Neural progenitor cell (in vitro differentiated cells): ENCODE results near the gene AHR. TPM values are rescaled to one million over a fixed set of nuclear protein-coding genes. Genes with fewer than 3 reads are reported as not detected.

ENCODE experiments used
- DNase-seq: peaks from one replicate; pipeline ENCODE4 v3.0.0-alpha.2; 2016; ENCODE audit warnings: low spot score
- H2AFZ ChIP-seq: fragments of 200-600 bp; sonication (generic); replicated peaks from 2 replicates; pipeline ENCODE4 v1.6.1; 2016; ENCODE audit warnings: antibody characterized with exemption
- H3F3A ChIP-seq: fragments of 200-600 bp; sonication (generic); 2 replicates; pipeline ENCODE4 v1.6.1; 2016; ENCODE audit warnings: antibody characterized with exemption, low read depth
- H3K27ac ChIP-seq: fragments of 200-600 bp; sonication (generic); 2 replicates; pipeline ENCODE4 v1.5.1; 2016; ENCODE audit warnings: mild to moderate bottlenecking
- H3K27me3 ChIP-seq: fragments of 200-600 bp; sonication (generic); 2 replicates; pipeline ENCODE4 v1.6.1; 2016; ENCODE audit warnings: mild to moderate bottlenecking, moderate library complexity
- H3K36me3 ChIP-seq: fragments of 200-600 bp; sonication (generic); 2 replicates; pipeline ENCODE4 v1.5.1; 2016
- H3K4me1 ChIP-seq: fragments of 200-600 bp; sonication (generic); 2 replicates; pipeline ENCODE4 v1.6.1; 2016; ENCODE audit warnings: mixed run types
- H3K4me2 ChIP-seq: fragments of 200-600 bp; sonication (generic); 2 replicates; pipeline ENCODE4 v1.6.1; 2016
- H3K4me3 ChIP-seq: fragments of 200-600 bp; sonication (generic); 2 replicates; pipeline ENCODE4 v1.5.1; 2016
- H3K79me2 ChIP-seq: fragments of 200-600 bp; sonication (generic); 2 replicates; pipeline ENCODE4 v1.6.1; 2016; ENCODE audit warnings: low read depth
- H3K9ac ChIP-seq: fragments of 200-600 bp; sonication (generic); 2 replicates; pipeline ENCODE4 v1.6.1; 2016
- H3K9me3 ChIP-seq: fragments of 200-600 bp; sonication (generic); 2 replicates; pipeline ENCODE4 v1.5.1; 2016; ENCODE audit warnings: low read depth
- H4K20me1 ChIP-seq: fragments of 200-600 bp; sonication (generic); 2 replicates; pipeline ENCODE4 v1.6.1; 2016; ENCODE audit warnings: low read depth
- H3K27ac Mint-ChIP-seq: 3 replicates; pipeline ENCODE4 v1.8.0; 2021; ENCODE audit warnings: mixed read lengths
- H3K27me3 Mint-ChIP-seq: 2 replicates; pipeline ENCODE4 v1.8.0; 2022; ENCODE audit warnings: low read depth, mild to moderate bottlenecking, inconsistent platforms, moderate library complexity, mixed read lengths; ENCODE audit not compliant: insufficient read depth
- H3K36me3 Mint-ChIP-seq: 3 replicates; pipeline ENCODE4 v1.8.0; 2021; ENCODE audit warnings: mixed read lengths
- H3K4me1 Mint-ChIP-seq: 3 replicates; pipeline ENCODE4 v1.8.0; 2021; ENCODE audit warnings: mixed read lengths
- H3K4me3 Mint-ChIP-seq: 3 replicates; pipeline ENCODE4 v1.8.0; 2021; ENCODE audit warnings: mild to moderate bottlenecking, moderate library complexity, mixed read lengths
- H3K9me3 Mint-ChIP-seq: 3 replicates; pipeline ENCODE4 v1.8.0; 2020; ENCODE audit warnings: mixed read lengths
- EZH2 ChIP-seq: fragments of 200-600 bp; sonication (generic); IDR thresholded peaks from 2 replicates; pipeline ENCODE4 v1.6.1; 2017; ENCODE audit warnings: antibody characterized with exemption, mild to moderate bottlenecking, moderate library complexity
- EZH2phosphoT487 ChIP-seq: fragments of 200-600 bp; sonication (generic); IDR thresholded peaks from 2 replicates; pipeline ENCODE4 v1.6.1; 2017; ENCODE audit warnings: antibody characterized with exemption
- total RNA-seq: library from RNA; depleted of rRNA; stranded (reverse); fragments of >200 nt; gene quantifications from 2 replicates; pipeline ENCODE4 v1.2.3, GENCODE V29; 2015; ENCODE audit warnings: low replicate concordance
- TF ChIP-seq, protein P1 (sequence below): fragments of 200-600 bp; sonication (generic); IDR thresholded peaks from 2 replicates; pipeline ENCODE4 v1.5.1; 2017; ENCODE audit warnings: antibody characterized with exemption, mild to moderate bottlenecking

The AHR gene
- total RNA-seq, 1 donor from 2014 or later, result 5.7 TPM

DNA sequence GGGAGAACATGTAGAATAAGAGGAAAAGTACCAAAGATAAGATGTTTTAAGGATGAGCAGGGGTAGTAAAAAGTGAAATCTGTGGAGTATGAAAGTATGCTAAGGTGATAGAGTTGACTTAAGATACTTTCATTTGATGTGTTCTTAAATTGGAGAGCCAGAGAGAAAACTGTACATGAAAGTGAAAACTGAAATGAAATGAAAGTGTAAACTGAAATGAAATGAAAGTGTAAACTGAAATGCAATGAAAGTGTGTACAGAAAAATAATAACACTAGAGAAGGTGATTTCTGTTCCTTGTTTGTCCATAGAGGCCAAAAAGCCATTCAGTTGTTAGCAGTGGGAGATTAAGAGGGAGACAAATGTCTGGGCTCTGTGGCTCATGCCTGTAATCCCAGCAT is 17.5 kb downstream of the AHR start:
- no peak for DNase-seq
- TF ChIP-seq EZH2phosphoT487 (no peak), EZH2 (no peak)
- TF ChIP-seq, protein P1, sequence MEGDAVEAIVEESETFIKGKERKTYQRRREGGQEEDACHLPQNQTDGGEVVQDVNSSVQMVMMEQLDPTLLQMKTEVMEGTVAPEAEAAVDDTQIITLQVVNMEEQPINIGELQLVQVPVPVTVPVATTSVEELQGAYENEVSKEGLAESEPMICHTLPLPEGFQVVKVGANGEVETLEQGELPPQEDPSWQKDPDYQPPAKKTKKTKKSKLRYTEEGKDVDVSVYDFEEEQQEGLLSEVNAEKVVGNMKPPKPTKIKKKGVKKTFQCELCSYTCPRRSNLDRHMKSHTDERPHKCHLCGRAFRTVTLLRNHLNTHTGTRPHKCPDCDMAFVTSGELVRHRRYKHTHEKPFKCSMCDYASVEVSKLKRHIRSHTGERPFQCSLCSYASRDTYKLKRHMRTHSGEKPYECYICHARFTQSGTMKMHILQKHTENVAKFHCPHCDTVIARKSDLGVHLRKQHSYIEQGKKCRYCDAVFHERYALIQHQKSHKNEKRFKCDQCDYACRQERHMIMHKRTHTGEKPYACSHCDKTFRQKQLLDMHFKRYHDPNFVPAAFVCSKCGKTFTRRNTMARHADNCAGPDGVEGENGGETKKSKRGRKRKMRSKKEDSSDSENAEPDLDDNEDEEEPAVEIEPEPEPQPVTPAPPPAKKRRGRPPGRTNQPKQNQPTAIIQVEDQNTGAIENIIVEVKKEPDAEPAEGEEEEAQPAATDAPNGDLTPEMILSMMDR, result no peak
- Histone ChIP-seq H3K9me3 (no peaks in the 10 kb centered on the region), H3K4me2 (no peak overlapping the region), H3K4me3 (no peak overlapping the region), H3K27ac (no peak overlapping the region), H3K36me3 (no peaks in the 10 kb centered on the region), H3K4me1 (peaks cover 20% of the 10 kb centered on the region), H3F3A (no peaks in the 10 kb centered on the region), H3K9ac (no peak overlapping the region), H4K20me1 (no peaks in the 10 kb centered on the region), H3K79me2 (no peaks in the 10 kb centered on the region), H2AFZ (no peak overlapping the region), H3K27me3 (no peaks in the 10 kb centered on the region)
- no peak overlapping the region for H3K27ac Mint-ChIP-seq
- no peaks in the 10 kb centered on the region for H3K27me3 Mint-ChIP-seq
- H3K9me3 Mint-ChIP-seq, result no peaks in the 10 kb centered on the region
- no peak overlapping the region for H3K4me3 Mint-ChIP-seq
- peaks cover 2% of the 10 kb centered on the region for H3K36me3 Mint-ChIP-seq
- peaks cover 11% of the 10 kb centered on the region for H3K4me1 Mint-ChIP-seq

DNA sequence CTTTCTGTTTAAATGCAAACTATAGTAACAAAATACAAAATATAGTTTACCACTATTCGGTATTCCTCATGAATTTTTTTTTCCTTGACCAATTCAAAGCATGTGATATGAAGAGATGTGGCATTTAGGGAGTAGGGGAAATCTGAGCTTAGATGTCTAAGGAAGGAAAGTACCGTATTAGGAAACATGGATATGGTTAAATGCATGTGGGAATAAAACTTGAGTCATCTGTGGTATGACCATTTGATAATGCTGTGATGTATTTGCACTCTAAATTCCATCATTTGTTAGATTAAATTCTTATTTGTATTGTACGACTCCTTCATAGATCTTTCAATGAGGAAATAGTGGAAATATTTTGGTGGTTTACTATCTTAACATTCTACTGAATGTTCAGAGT is 19.7 kb downstream of the AHR start:
- no peak for DNase-seq
- H4K20me1 ChIP-seq, result no peaks in the 10 kb centered on the region
- Mint-ChIP-seq H3K4me1 (peaks cover 3% of the 10 kb centered on the region), H3K27me3 (no peaks in the 10 kb centered on the region), H3K27ac (no peak overlapping the region), H3K9me3 (no peaks in the 10 kb centered on the region), H3K4me3 (no peak overlapping the region), H3K36me3 (peaks cover 2% of the 10 kb centered on the region)
- no peaks in the 10 kb centered on the region for H3K79me2 ChIP-seq
- no peak overlapping the region for H2AFZ ChIP-seq
- H3K9me3 ChIP-seq, result no peaks in the 10 kb centered on the region
- no peak overlapping the region for H3K4me3 ChIP-seq
- H3K27me3 ChIP-seq, result no peaks in the 10 kb centered on the region
- H3K9ac ChIP-seq, result no peak overlapping the region
- no peak overlapping the region for H3K4me2 ChIP-seq
- no peaks in the 10 kb centered on the region for H3K36me3 ChIP-seq
- no peak for TF ChIP-seq EZH2phosphoT487
- TF ChIP-seq, protein P1, result no peak
- TF ChIP-seq EZH2, result no peak
- no peaks in the 10 kb centered on the region for H3F3A ChIP-seq
- no peak overlapping the region for H3K27ac ChIP-seq
- peaks cover 15% of the 10 kb centered on the region for H3K4me1 ChIP-seq

DNA sequence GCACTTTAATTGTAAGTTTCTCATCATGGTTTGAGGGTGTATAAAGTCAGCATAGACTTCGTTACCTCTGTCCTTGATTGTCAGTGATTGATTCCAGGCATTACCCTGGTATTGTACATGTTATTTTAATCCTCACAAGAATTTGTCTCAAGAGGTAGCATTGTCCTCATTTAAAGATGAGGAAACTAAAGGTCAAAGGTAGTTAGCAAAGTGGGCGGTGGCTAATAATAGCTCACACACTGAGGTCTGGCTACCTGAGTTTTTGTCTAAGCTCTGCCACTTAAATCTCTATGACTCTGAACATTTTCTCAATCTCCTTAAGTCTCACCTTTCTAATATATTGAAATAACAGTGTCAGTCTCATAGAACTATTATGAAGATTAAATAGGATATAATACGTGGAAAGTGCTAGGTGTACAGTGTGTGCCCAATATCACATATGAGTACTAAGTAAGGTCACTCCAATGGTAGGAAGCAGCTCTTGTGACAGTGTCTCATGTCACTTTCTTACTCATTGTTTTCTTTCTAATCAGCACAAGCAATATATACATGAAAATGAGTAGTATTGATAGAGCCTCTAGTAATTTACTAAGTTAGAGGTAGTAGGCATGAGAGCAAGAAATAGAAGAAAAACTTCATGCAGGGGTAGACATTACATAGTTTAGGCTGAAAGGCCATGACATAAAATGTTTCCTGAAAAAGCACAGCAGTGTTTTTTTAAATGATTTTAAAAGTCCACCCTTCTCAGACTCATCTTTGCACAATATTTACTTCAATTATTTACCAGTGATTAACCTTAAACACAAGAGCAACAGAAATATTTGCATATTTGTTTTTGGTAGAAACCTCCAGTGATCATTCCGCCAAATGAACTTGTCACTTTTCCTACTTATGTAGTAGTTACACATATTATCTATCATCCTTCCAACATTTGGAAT is 21.0 kb downstream of the AHR start:
- Mint-ChIP-seq H3K4me3 (no peak overlapping the region), H3K4me1 (peaks cover under 1% of the 10 kb centered on the region), H3K27ac (no peak overlapping the region), H3K36me3 (peaks cover 2% of the 10 kb centered on the region), H3K9me3 (no peaks in the 10 kb centered on the region), H3K27me3 (no peaks in the 10 kb centered on the region)
- H3F3A ChIP-seq, result no peaks in the 10 kb centered on the region
- TF ChIP-seq EZH2, result no peak
- TF ChIP-seq EZH2phosphoT487, result no peak
- TF ChIP-seq, protein P1, result no peak
- no peak overlapping the region for H3K4me3 ChIP-seq
- peak; percentile 9 for DNase-seq
- H4K20me1 ChIP-seq, result no peaks in the 10 kb centered on the region
- no peak overlapping the region for H2AFZ ChIP-seq
- no peak overlapping the region for H3K9ac ChIP-seq
- H3K36me3 ChIP-seq, result no peaks in the 10 kb centered on the region
- H3K27ac ChIP-seq, result no peak overlapping the region
- no peaks in the 10 kb centered on the region for H3K79me2 ChIP-seq
- H3K4me1 ChIP-seq, result peaks cover 2% of the 10 kb centered on the region
- H3K4me2 ChIP-seq, result no peak overlapping the region
- no peaks in the 10 kb centered on the region for H3K27me3 ChIP-seq
- H3K9me3 ChIP-seq, result no peaks in the 10 kb centered on the region
